ENCODE data around the gene MUC5B. TPM values are rescaled to one million over a fixed set of nuclear protein-coding genes. Genes with fewer than 3 reads are reported as not detected.
"Not testable (repeated sequence)": the region's sequence is repeated elsewhere in the genome, so short reads cannot be mapped to it uniquely, and the experiment has no call there.

MUC5B gene
- total RNA-seq, 2 donors from 2014 or later, result not detected

DNA sequence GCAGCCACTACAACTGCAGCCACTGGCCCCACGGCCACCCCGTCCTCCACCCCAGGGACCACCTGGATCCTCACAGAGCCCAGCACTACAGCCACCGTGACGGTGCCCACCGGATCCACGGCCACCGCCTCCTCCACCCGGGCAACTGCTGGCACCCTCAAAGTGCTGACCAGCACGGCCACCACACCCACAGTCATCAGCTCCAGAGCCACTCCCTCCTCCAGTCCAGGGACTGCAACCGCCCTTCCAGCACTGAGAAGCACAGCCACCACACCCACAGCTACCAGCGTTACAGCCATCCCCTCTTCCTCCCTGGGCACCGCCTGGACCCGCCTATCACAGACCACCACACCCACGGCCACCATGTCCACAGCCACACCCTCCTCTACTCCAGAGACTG lies 23.4 kb downstream of the MUC5B start:
- not testable (repeated sequence) for H3K36me3 Mint-ChIP-seq (ENCODE audit: low read depth); H3K4me1 Mint-ChIP-seq; H3K36me3 ChIP-seq (ENCODE audit: control insufficient read depth, insufficient read depth, low read length); H3K9me3 ChIP-seq (ENCODE audit: control insufficient read depth, low read length); H3K9ac ChIP-seq (ENCODE audit: extremely low read depth, low read length, poor library complexity, severe bottlenecking); H3K27me3 Mint-ChIP-seq (ENCODE audit: insufficient read depth); H3K4me1 ChIP-seq (ENCODE audit: control insufficient read depth, insufficient read depth, low read length); H3K27ac ChIP-seq (ENCODE audit: low read depth, low read length); H3K27me3 ChIP-seq (ENCODE audit: control insufficient read depth, insufficient read depth, low read length, poor library complexity, severe bottlenecking); H3K4me3 Mint-ChIP-seq; H3K4me3 ChIP-seq (ENCODE audit: low read length); H3K27ac Mint-ChIP-seq; DNase-seq
- peaks cover 62% of the 10 kb centered on the region for H3K9me3 Mint-ChIP-seq
- 88% methylated on average over 12 of the region's 14 CpGs; no CpG with 5 or more reads in 1 of the 2 experiments for WGBS, 2 experiments (ENCODE audit: insufficient coverage in 1 of 2, insufficient read length in 1 of 2)

DNA sequence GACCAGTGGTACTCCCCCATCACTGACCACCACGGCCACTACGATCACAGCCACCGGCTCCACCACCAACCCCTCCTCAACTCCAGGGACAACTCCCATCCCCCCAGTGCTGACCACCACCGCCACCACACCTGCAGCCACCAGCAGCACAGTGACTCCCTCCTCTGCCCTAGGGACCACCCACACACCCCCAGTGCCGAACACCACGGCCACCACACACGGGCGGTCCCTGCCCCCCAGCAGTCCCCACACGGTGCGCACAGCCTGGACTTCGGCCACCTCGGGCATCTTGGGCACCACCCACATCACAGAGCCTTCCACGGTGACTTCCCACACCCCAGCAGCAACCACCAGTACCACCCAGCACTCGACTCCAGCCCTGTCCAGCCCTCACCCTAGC lies 24.2 kb downstream of the MUC5B start:
- H3K9me3 ChIP-seq (ENCODE audit: control insufficient read depth, low read length); H3K4me1 Mint-ChIP-seq: not testable (repeated sequence)
- WGBS, 2 experiments (ENCODE audit: insufficient coverage in 1 of 2, insufficient read length in 1 of 2), result 90% methylated on average over 9 of the region's 14 CpGs; no CpG with 5 or more reads in 1 of the 2 experiments

DNA sequence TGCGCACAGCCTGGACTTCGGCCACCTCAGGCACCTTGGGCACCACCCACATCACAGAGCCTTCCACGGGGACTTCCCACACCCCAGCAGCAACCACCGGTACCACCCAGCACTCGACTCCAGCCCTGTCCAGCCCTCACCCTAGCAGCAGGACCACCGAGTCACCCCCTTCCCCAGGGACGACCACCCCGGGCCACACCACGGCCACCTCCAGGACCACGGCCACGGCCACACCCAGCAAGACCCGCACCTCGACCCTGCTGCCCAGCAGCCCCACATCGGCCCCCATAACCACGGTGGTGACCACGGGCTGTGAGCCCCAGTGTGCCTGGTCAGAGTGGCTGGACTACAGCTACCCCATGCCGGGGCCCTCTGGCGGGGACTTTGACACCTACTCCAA lies 26.1 kb downstream of the MUC5B start:
- H3K9ac ChIP-seq (ENCODE audit: extremely low read depth, low read length, poor library complexity, severe bottlenecking); H3K27ac ChIP-seq (ENCODE audit: low read depth, low read length); H3K27ac Mint-ChIP-seq; H3K4me3 ChIP-seq (ENCODE audit: low read length); H3K4me1 Mint-ChIP-seq; H3K27me3 Mint-ChIP-seq (ENCODE audit: insufficient read depth); H3K27me3 ChIP-seq (ENCODE audit: control insufficient read depth, insufficient read depth, low read length, poor library complexity, severe bottlenecking); H3K9me3 ChIP-seq (ENCODE audit: control insufficient read depth, low read length); H3K4me3 Mint-ChIP-seq; H3K4me1 ChIP-seq (ENCODE audit: control insufficient read depth, insufficient read depth, low read length); H3K36me3 ChIP-seq (ENCODE audit: control insufficient read depth, insufficient read depth, low read length); H3K36me3 Mint-ChIP-seq (ENCODE audit: low read depth); DNase-seq: not testable (repeated sequence)
- WGBS, 2 experiments (ENCODE audit: insufficient coverage in 1 of 2, insufficient read length in 1 of 2), result 93% methylated on average over 3 of the region's 18 CpGs; no CpG with 5 or more reads in 1 of the 2 experiments
- peaks cover 57% of the 10 kb centered on the region for H3K9me3 Mint-ChIP-seq

More for the DNA sequence above, 24.2 kb downstream of the MUC5B start:
- H3K36me3 ChIP-seq (ENCODE audit: control insufficient read depth, insufficient read depth, low read length); H3K27ac Mint-ChIP-seq; H3K9ac ChIP-seq (ENCODE audit: extremely low read depth, low read length, poor library complexity, severe bottlenecking); H3K27ac ChIP-seq (ENCODE audit: low read depth, low read length); H3K36me3 Mint-ChIP-seq (ENCODE audit: low read depth); H3K4me3 ChIP-seq (ENCODE audit: low read length); H3K4me3 Mint-ChIP-seq; H3K27me3 Mint-ChIP-seq (ENCODE audit: insufficient read depth); H3K27me3 ChIP-seq (ENCODE audit: control insufficient read depth, insufficient read depth, low read length, poor library complexity, severe bottlenecking); DNase-seq; H3K4me1 ChIP-seq (ENCODE audit: control insufficient read depth, insufficient read depth, low read length): not testable (repeated sequence)
- peaks cover 62% of the 10 kb centered on the region for H3K9me3 Mint-ChIP-seq

DNA sequence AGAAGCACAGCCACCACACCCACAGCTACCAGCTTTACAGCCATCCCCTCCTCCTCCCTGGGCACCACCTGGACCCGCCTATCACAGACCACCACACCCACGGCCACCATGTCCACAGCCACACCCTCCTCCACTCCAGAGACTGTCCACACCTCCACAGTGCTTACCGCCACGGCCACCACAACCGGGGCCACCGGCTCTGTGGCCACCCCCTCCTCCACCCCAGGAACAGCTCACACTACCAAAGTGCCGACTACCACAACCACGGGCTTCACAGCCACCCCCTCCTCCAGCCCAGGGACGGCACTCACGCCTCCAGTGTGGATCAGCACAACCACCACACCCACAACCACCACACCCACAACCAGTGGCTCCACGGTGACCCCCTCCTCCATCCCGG lies 27.5 kb downstream of the MUC5B start:
- not testable (repeated sequence) for H3K4me1 Mint-ChIP-seq; DNase-seq; H3K9ac ChIP-seq (ENCODE audit: extremely low read depth, low read length, poor library complexity, severe bottlenecking); H3K27ac Mint-ChIP-seq; H3K36me3 ChIP-seq (ENCODE audit: control insufficient read depth, insufficient read depth, low read length); H3K27me3 Mint-ChIP-seq (ENCODE audit: insufficient read depth); H3K9me3 ChIP-seq (ENCODE audit: control insufficient read depth, low read length); H3K27ac ChIP-seq (ENCODE audit: low read depth, low read length); H3K4me3 Mint-ChIP-seq; H3K4me3 ChIP-seq (ENCODE audit: low read length); H3K27me3 ChIP-seq (ENCODE audit: control insufficient read depth, insufficient read depth, low read length, poor library complexity, severe bottlenecking); H3K36me3 Mint-ChIP-seq (ENCODE audit: low read depth); H3K4me1 ChIP-seq (ENCODE audit: control insufficient read depth, insufficient read depth, low read length)
- peaks cover 54% of the 10 kb centered on the region for H3K9me3 Mint-ChIP-seq
- 94% methylated on average over 4 of the region's 12 CpGs; no CpG with 5 or more reads in 1 of the 2 experiments for WGBS, 2 experiments (ENCODE audit: insufficient coverage in 1 of 2, insufficient read length in 1 of 2)

DNA sequence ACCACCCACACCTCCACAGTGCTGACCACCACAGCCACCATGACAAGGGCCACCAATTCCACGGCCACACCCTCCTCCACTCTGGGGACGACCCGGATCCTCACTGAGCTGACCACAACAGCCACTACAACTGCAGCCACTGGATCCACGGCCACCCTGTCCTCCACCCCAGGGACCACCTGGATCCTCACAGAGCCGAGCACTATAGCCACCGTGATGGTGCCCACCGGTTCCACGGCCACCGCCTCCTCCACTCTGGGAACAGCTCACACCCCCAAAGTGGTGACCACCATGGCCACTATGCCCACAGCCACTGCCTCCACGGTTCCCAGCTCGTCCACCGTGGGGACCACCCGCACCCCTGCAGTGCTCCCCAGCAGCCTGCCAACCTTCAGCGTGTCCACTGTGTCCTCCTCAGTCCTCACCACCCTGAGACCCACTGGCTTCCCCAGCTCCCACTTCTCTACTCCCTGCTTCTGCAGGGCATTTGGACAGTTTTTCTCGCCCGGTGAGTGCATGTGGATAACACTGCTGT lies 28.4 kb downstream of the MUC5B start:
- Mint-ChIP-seq H3K4me3 (no peak overlapping the region), H3K27me3 (ENCODE audit: insufficient read depth) (peaks cover 2% of the 10 kb centered on the region), H3K9me3 (peaks cover 47% of the 10 kb centered on the region), H3K36me3 (ENCODE audit: low read depth) (peaks cover 6% of the 10 kb centered on the region), H3K4me1 (no peaks in the 10 kb centered on the region), H3K27ac (no peak overlapping the region)
- peaks cover 6% of the 10 kb centered on the region for H3K9me3 ChIP-seq (ENCODE audit: control insufficient read depth, low read length)
- no peak for DNase-seq
- H3K4me1 ChIP-seq (ENCODE audit: control insufficient read depth, insufficient read depth, low read length), result no peaks in the 10 kb centered on the region
- H3K27ac ChIP-seq (ENCODE audit: low read depth, low read length), result no peak overlapping the region
- H3K36me3 ChIP-seq (ENCODE audit: control insufficient read depth, insufficient read depth, low read length), result no peaks in the 10 kb centered on the region
- H3K4me3 ChIP-seq (ENCODE audit: low read length), result no peak overlapping the region
- H3K27me3 ChIP-seq (ENCODE audit: control insufficient read depth, insufficient read depth, low read length, poor library complexity, severe bottlenecking), result no peaks in the 10 kb centered on the region
- 92% methylated on average over 9 to 16 of the region's 16 CpGs for WGBS, 2 experiments (ENCODE audit: insufficient coverage in 1 of 2, insufficient read length in 1 of 2)
- TF ChIP-seq, protein P1, sequence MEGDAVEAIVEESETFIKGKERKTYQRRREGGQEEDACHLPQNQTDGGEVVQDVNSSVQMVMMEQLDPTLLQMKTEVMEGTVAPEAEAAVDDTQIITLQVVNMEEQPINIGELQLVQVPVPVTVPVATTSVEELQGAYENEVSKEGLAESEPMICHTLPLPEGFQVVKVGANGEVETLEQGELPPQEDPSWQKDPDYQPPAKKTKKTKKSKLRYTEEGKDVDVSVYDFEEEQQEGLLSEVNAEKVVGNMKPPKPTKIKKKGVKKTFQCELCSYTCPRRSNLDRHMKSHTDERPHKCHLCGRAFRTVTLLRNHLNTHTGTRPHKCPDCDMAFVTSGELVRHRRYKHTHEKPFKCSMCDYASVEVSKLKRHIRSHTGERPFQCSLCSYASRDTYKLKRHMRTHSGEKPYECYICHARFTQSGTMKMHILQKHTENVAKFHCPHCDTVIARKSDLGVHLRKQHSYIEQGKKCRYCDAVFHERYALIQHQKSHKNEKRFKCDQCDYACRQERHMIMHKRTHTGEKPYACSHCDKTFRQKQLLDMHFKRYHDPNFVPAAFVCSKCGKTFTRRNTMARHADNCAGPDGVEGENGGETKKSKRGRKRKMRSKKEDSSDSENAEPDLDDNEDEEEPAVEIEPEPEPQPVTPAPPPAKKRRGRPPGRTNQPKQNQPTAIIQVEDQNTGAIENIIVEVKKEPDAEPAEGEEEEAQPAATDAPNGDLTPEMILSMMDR (conservative IDR thresholded peaks at IDR 0.05), result no peak
- H3K9ac ChIP-seq (ENCODE audit: extremely low read depth, low read length, poor library complexity, severe bottlenecking), result no peak overlapping the region
